C1 segment of cervical spinal cord (tissue), 14 donors: Measurements from ENCODE around the gene PLEKHG1.
A peak's percentile ranks its signal among the peaks of the same experiment; 100 is the strongest.

Experiments used
- DNase-seq, 14 donors: peaks; one replicate each; lab custom pipeline; 2025; lab: John Stamatoyannopoulos, UW

PLEKHG1 gene

DNA sequence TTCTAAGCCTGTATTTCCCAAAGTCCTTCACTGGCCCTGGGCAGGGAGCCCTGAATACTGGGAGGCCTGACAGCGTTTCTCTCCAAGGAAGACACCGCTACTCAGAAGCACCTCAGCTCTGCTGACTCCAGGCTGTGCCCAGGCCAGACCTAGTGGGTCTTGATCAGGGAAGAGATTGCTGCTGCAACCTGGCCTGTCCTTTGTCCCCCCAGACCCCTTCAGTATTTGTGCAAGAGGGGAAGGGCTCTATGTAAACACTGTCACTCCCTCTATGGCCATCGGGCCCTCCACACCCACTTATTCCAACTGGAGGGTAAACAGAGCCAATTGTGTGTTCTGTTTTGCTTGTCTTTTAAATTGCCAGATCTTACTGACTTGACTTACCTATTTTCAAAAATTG is 20.6 kb downstream of the PLEKHG1 start:
- no peak for DNase-seq

DNA sequence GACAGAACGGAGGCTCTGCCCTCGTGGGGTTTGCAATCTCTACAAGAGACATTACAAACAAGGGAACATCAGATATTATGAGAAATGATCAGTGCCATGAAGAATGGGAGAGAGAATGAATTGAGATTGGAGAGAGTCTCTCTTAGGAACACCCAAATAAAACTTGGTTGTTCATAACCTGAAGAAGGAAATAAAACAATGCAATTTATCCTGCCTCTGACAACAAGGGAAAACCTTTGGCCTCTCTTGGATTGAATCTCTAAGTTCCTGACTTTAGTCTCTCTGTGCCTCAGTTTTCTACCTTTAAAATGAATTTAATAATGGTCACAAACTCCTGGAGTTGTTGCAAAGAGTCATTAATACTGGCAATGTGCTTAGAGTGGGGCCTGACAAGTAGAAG is 21.1 kb downstream of the PLEKHG1 start:
- DNase-seq: no peak

DNA sequence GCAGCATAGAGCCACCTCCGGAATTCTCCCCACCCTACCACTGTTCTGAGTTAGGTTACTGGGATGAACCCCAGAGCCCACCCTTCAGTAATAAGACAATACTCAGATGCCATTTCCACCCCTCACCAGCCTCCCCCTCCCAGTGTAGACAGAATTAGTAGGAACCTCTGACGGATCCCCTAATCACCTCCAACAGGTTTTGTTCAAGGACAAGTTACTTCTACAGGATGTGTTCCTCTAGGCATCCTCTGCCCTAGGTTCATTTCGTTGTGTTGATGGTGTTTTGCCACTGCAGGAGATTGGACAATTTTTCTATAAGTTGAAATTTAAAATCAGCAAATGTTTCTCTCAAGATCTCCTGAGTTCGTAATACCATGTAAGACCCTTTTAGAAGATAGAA is 22.8 kb downstream of the PLEKHG1 start:
- no peak for DNase-seq

DNA sequence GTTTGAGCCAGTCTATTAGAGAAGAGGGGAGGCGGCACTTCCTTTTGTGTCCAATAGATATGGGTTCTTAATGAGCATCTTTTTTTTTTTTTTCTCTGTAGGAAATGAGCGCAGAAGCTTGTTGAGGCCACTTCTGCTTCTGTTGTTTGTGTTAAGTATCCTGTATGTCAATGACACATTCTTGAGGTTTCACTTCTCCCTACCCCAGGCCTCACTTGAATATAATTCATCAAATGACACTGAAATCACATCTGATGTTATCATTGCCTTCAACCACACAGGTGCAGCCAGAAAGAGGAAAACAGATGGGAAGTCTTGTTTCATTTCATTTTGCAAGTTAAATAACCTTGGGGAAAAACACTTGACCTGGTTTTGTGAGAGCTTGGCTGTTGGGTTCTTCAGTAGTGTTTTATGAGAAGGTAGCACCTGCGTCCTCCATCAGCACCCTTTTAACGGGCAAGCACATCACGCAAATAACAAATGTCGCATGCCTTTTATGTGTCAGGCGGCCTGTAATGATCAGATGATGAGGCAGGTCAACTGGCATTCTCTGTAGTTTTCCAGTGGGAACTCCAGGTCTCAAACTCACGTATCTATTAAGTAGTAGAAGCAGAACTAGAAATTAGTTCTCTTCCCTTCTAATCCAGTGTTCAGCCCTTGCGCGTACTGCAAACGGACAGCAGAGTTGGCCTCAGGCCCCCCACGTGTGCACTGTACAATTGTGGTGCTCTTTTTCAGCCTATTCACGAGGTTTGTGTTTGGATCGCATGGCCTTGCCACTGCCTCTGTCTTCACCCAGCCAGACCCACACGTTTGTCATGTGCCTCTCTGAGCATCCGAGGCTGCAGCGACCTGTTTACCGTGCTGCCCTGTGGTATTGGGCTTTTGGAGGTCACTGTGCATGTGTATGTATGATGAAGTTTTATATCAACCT is 23.5 kb downstream of the PLEKHG1 start:
- peak in 2 of 14 donors; percentile 27 to 31 for DNase-seq

DNA sequence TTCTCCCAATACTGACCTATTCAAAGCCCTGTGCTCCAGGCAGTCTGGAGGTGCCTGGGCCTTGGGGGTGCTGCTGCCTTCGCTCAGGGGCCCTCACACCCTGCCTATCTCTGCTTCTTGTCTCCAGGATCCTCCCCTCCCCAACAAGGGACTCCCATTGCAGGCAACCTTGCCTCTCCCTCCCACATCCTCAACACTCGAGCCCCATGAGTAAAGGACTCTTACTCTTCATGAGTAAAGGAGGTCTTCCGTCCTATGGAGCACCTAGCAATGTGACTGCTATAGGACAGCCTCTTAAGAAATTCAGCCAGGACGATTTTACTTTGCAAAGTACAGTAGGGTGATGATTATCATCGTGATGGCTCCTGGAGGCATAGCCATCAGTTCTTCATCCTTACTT is 24.5 kb downstream of the PLEKHG1 start:
- DNase-seq: no peak

DNA sequence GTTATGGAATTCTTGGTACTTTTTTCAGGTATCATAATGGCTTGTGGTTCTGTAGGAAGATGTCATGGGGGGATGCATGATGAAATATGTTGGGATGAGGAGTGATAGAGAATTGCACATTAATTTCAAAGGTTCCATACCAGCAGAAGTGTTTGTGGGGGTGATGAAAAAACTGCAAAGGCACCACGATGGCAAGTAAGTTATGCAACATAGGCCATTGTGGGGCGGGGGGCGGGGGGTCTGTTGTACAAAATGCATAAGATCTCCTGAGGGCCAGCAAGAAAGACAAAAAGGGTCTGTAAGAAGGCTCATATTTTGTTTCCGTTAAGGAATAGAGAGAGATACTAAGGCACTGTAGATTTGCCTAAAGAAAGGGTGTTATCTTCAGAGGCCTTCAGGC is 26.2 kb downstream of the PLEKHG1 start:
- no peak for DNase-seq

DNA sequence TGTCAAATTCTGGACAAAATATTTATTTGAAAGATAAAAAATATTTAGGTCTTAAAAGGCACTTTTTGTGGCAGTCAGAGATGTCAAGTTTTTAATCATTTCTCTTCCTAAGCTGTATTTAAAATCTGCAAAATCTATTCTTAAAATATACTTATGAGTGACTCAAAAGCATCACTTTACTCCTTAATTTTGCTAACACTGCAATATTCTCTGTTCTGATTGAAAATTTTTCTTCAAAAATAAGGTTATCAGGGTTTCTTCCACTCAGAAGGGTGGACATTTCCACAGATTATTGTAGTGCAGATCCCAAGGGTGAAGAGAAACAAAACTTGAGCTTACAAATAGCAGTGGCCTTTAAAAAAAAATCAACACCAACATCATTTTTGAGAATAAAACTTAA is 27.5 kb downstream of the PLEKHG1 start:
- DNase-seq: no peak

DNA sequence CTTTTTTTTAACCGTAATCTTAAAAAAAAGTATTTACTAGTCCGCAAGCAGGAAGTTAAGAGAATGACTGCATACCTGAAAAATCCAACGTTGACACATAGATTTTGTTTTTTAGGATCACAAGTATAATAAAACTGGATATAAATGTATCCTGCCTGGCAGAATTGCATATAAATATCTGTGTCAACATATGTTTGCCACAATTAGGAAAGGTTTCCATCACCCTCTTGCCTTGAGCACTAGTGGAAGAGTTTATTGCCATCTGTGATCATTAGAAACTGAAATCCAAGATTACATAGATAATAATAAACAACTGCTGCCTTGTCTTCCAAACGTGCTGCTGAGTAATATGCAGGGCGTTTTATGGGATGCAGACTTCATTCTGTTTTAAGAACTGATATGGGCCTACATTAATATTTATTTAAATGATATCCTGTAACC is 27.9 kb downstream of the PLEKHG1 start:
- DNase-seq: no peak

DNA sequence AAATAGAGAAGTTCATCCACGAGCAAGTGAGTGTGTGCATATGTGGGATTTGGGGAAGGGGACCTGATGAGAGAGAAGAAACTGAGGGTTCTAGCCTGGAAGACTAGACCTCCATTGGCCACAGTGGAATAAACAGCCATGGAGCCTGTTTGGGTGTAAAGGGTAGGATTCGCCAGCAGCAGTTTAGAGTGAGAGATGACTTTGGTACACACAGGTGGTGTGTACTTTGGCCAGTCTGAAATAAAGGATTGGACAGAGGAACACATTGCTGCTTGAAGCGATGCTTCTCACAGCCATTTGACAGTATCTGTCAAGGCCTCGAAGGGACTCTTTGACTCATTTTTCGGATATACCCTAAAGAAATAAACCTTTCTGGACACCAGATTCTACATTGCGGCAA is 29.2 kb downstream of the PLEKHG1 start:
- DNase-seq: no peak

DNA sequence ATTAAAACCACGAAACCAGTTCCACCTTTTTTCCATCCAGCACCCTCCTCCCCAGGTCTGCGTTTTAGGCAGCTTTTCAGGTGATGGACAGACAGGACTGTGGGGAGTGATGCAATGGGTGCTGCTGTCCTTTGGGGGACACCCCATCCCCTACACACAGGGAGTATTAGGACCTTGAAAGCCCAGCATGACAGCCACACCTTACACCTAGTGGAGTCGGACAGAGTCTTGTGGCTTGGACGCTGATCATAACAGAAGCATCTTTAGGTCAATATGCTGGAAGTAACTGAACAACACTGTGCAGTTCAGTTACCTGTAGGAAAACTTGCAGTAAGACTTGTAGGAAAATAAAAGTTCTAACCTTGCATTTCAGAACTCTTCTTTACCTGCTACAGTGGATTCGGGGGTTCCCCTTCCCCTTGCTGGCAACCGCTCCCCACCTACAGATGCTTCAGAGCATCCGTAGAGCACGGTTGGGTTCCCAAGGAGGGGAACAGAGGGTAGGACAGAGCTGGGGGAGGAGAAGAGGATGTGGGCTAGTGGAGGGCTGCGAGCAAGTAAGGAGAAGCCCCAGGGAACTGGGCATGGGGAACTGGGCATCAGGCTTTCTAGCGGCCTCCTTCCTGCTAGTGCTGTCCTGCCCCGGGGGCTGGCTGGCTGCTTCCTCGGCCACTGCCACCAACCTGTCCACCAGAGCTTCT is 31.7 kb downstream of the PLEKHG1 start:
- DNase-seq: no peak

DNA sequence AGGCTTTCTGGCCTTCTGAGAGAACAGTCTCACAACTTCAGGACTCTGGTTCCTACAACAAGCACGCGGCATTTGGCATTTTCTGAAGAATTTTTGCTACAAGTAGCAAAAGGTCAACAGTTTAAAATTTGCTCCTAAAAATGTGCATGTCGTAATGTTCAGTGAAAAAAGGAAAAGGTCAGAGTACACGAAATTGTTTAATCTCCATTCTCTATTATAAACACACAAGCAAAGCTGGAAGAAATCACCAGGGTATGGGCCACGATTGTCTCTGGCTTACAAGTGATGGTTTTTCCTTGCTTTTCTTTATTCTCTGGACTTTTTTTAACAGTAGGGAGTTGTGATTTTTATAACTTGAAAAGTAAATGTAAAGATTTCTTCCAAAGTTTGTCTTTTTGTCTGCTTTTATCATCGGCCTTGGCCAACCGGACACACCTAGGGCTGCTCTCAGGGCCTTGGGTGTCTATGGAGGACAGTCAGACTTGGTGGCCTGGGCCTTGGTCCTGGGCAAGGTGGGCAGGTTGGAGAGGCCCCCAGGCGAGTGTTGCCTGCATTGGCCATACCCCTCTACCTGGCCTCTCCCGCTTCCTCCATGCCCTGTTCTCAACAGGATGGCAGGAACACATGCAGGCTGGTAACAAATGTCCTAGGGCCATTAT is 32.4 kb downstream of the PLEKHG1 start:
- no peak for DNase-seq

DNA sequence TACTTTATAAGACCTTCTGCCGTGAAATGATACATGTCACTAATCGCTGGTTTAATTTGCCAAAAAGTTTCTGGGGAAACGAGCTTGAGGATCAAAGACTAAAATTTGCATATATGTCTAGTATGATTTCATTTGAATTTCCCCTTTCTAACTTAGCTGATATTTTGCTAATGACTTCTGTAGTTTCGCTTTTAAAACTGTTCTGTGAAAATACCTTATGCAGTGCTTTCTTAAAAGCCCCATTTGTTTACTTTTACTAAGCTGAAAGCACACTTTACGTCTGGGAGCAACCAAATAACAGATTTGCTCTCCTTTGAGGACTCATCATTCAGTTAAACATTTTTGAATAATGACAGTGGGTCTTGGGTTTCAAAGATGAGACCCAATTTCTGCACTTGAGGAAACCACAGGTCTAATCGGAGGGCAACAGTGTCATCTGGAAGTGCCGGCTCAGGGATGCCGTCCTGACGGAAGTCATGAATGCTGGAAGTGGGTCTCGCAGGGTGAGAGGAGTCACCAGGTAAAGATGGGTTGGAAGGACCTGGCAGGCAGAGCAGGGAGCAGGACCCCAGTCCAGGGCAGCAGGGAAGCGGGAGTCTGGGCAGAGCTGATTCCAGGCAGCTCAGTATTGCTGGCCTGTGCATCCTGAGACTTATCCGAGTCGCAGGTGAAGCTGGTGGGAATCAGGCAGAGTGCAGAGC is 33.2 kb downstream of the PLEKHG1 start:
- DNase-seq: no peak

DNA sequence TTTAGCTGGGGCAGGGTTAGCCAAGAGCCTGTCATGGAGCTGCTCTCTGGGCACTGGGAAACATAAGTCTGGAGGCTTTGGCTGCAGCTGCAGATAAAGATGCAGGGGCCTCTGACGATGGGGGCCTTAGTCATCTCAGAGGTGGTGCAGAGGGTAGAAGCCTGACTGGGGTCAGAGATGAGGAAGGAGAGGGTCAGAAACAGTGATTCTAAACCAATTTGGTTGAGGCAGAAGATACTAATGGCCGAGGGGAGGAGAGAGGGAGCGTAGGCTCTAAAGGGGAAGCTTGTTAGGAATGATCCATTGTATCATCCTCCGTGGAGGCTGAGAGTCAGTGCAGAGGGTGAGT is 33.8 kb downstream of the PLEKHG1 start:
- DNase-seq: no peak

DNA sequence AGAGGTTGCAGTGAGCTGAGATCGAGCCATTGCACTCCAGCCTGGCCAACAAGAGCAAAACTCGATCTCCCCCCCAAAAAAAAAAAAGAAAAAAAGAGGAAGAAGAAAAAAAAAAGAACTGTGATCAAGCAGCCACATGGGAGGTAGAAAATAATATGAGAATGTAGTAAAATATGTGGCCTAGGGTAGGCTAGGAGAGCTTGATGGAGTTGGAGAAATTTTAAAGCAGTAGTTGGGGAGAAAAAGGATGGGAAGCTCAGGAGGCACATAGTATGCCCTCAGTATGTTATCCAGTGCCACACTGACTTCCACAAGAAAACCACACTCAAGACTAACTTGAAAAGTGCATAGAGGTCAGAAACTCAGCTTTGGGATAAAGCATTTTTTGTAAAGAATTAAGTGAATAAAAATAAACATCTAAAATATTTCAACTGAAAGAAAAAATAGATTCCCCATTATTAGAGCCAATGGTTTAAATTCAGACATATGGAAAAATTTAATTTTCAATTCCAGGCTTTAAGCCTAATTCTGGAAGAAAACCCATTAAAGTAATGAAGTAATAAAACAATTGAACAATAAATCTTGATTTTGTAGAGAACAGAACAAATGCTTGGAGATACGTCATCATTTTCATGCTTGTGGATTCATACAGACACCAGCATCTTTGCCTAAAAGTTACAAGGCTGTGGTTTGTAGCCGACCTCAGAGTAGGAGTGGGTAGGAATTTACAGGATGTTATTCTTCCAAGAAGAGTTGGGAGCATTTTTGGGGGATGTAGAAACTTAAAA is 34.7 kb downstream of the PLEKHG1 start:
- DNase-seq: no peak

DNA sequence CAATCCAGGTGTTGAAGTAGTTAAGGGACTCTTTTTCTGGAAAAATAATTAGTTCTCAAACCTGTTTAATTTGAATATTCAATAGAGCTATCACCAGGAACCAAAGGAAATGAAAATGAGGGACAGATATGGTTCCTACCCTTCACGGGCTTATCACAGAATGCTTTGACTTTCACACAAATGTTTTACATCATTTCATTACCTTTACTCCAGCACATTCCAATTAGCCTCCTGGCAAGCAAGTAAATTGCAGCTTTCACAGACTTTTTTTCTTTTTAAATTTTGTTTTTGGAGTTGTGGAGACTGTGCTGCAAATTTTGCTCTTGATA is 35.2 kb downstream of the PLEKHG1 start:
- no peak for DNase-seq

DNA sequence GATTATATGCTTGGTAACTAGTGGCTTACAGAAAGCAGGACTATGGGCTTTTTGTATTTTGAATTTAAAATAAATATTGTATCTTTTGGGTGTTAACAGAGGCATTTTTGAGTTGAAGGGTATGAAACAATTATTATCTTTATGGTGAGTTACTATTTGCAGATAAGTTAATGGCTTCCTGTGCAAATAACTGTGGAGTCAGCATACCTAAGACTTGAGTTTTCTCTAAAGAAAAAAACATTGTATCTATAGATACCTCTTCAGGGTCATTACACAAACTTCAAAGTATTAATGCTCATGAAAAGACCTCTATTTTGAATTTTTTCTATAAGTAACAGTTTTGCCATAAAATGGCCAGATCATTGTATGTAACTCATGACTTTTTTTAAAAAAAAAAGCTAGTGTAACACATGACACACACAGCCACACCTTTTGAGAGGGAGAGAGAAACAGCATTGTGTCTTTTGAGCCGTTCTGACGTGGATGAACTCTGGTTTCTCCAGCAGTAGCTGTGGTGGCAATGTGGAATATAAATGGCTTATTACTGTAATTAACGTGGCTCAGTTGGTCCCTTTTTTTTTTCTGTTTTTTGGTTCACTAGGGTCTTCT is 36.3 kb downstream of the PLEKHG1 start:
- DNase-seq: no peak

DNA sequence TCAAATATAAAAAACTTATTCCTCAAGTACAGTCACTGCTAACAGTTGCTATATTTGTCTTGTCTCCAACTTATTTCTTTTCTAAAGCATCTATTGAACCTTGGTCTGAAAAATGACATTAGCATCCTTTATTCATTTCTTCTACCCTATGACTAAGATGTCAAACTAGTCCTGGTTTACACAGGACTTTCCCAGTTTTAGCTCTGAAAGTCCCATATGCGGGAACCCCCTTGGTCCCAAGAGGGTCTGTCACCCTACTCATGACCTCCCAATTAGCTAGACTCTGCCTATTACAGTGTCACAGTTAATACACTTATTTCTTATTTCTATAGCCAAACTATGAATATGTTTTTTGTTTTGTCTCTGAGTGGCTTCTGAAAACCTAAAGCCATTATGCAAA is 37.1 kb downstream of the PLEKHG1 start:
- no peak for DNase-seq

DNA sequence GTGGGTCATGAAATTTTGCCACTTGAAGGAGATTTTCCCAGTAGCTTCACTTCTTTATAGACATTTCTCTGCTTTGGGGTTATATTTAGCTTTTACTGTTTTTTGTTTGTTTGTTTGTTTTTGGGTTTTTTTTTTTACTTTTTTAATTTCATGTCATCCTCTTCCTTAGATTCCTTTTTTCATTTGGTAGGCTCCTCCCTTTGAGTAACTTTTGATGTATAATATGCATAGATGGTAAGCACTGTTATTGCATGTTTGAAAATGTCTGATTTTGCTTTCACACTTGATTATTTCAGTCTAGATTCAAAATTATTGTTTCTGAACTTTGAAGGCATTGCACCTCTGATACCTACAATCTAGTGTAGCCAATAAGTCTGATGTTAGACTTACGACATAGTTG is 37.6 kb downstream of the PLEKHG1 start:
- DNase-seq: no peak

DNA sequence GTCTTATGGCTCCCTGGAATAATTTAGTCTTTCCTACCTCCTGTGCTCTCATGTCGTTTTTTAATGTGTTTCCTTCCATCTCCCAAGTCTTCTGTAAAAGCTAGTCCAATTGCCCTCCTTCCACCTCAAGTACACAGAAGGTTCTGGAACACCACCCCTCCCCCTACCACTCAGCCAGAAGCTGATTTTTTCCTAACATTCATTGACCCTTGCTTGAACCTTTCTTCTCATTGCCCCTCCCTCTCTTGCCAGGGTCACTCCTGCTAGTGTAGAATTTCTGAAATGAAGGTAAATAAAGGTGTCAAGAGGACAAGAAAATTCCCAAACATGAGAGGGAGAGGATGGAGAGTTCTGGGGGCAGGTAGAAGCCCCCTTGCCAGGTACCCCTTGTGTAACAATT is 38.6 kb downstream of the PLEKHG1 start:
- no peak for DNase-seq

DNA sequence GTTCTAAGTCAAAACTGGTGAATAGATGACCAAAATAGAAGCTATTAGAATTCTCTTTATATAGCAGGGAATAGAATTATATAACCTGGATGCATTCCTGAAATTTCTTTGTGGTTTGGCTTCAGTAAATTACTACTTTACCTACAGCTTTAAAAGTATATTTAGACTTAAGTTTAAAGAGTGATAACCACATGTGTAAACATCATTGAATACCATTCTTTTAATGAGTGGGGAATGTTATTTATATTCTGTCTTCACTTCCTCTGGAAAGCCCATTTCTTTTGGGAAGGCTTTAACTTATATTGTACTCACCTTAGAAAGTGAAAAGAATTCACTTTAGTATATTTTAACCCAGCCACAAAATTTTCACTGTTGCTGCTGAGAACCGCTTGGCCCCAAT is 39.1 kb downstream of the PLEKHG1 start:
- DNase-seq: no peak

DNA sequence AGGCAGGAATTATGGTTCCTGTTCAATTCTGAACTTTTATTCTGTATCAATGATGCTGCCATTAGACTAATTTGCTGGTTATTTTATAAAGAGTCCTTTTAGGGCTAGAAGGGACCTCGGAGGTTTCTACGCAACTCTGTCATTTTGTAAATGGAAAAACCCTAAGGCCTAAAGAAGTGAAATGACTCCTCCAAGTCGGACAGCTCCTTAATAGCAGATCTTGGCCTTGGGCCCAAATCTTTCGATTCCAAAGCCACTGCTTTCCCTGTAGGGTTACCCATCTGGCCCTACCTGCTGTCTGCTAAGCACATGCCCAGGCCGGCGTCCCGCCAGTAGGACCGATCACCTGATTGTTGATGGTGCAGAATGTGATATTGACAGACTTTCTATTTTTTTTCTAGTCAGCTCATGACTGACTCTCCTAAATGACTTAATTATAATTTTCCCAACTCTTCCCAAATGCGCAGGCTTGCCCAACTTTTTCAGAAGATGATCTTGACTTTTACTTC is 40.2 kb downstream of the PLEKHG1 start:
- DNase-seq: no peak
